ENCODE results near the gene KDM2A.

KDM2A gene

DNA sequence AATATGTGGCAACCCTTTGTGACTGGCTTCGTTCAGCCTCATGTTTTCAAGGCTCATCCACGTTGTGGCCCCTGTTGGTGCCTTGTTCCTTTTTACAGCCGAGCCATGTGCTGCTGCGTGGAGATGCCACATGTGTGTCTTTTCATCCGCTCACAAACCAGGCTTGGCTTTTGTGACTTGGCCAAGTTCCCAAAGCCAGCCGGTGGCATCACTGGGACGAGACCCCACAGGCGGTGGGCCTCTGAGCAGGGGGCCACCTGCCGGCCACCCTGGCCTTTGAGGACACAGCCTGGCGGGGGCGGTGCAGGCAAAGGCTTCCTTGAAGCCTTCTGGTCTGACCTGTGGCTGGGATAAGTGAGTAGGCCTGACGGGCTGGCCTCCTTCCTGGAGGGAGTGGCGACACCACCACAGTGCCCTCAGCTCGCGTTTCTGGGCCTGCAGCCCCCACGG, 157.7 kb downstream of the KDM2A start:
- Histone ChIP-seq H3K79me2 (ENCODE audit: insufficient read depth, low read length) (peaks cover 96% of the 10 kb centered on the region), H3K4me2 (ENCODE audit: low read depth, low read length, poor library complexity, severe bottlenecking) (peak overlapping the region; percentile 97), H3K4me1 (ENCODE audit: insufficient read depth, low read length, poor library complexity, severe bottlenecking) (peaks cover 74% of the 10 kb centered on the region), H3K27me3 (ENCODE audit: insufficient read depth, low read length, poor library complexity, severe bottlenecking) (no peaks in the 10 kb centered on the region), H3K9me2 (replicated peaks; ENCODE audit: low read depth, low read length) (no peaks in the 10 kb centered on the region), H3K9me3 (ENCODE audit: insufficient read depth, low read depth, low read length) (no peaks in the 10 kb centered on the region), H4K20me1 (ENCODE audit: insufficient read depth, low read length, poor library complexity, severe bottlenecking) (peaks cover 27% of the 10 kb centered on the region), H3K4me3 (ENCODE audit: low read length, poor library complexity, severe bottlenecking) (peak overlapping the region; percentile 64), H3F3A (ENCODE audit: low read depth) (peaks cover 11% of the 10 kb centered on the region; the same call in 1 of the 2 replicates), H3K9ac (ENCODE audit: low read depth, low read length, poor library complexity, severe bottlenecking) (peak overlapping the region; percentile 99), H2AFZ (ENCODE audit: low read length) (no peak overlapping the region), H3K36me3 (ENCODE audit: insufficient read depth, low read length) (peaks cover 46% of the 10 kb centered on the region)
- TF ChIP-seq, protein P1, sequence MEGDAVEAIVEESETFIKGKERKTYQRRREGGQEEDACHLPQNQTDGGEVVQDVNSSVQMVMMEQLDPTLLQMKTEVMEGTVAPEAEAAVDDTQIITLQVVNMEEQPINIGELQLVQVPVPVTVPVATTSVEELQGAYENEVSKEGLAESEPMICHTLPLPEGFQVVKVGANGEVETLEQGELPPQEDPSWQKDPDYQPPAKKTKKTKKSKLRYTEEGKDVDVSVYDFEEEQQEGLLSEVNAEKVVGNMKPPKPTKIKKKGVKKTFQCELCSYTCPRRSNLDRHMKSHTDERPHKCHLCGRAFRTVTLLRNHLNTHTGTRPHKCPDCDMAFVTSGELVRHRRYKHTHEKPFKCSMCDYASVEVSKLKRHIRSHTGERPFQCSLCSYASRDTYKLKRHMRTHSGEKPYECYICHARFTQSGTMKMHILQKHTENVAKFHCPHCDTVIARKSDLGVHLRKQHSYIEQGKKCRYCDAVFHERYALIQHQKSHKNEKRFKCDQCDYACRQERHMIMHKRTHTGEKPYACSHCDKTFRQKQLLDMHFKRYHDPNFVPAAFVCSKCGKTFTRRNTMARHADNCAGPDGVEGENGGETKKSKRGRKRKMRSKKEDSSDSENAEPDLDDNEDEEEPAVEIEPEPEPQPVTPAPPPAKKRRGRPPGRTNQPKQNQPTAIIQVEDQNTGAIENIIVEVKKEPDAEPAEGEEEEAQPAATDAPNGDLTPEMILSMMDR (conservative IDR thresholded peaks at IDR 0.05; ENCODE audit: low read length): peak; percentile 62
- no peak for TF ChIP-seq EZH2phosphoT487 (IDR thresholded peaks at IDR 0.05; ENCODE audit: borderline replicate concordance)

- Histone ChIP-seq H3K36me3 (ENCODE audit: insufficient read depth, low read length) (peaks cover 52% of the 10 kb centered on the region), H2AFZ (ENCODE audit: low read length) (no peak overlapping the region), H3K4me2 (ENCODE audit: low read depth, low read length, poor library complexity, severe bottlenecking) (peak overlapping the region; percentile 97), H3F3A (ENCODE audit: low read depth) (peaks cover 11% of the 10 kb centered on the region; the same call in 1 of the 2 replicates), H3K27me3 (ENCODE audit: insufficient read depth, low read length, poor library complexity, severe bottlenecking) (no peaks in the 10 kb centered on the region), H3K9me2 (replicated peaks; ENCODE audit: low read depth, low read length) (no peaks in the 10 kb centered on the region), H3K9me3 (ENCODE audit: insufficient read depth, low read depth, low read length) (no peaks in the 10 kb centered on the region), H3K79me2 (ENCODE audit: insufficient read depth, low read length) (peaks cover 94% of the 10 kb centered on the region), H3K4me3 (ENCODE audit: low read length, poor library complexity, severe bottlenecking) (peak overlapping the region; percentile 84), H3K4me1 (ENCODE audit: insufficient read depth, low read length, poor library complexity, severe bottlenecking) (peaks cover 70% of the 10 kb centered on the region), H3K9ac (ENCODE audit: low read depth, low read length, poor library complexity, severe bottlenecking) (peak overlapping the region; percentile 99), H4K20me1 (ENCODE audit: insufficient read depth, low read length, poor library complexity, severe bottlenecking) (peaks cover 27% of the 10 kb centered on the region)
- no peak for TF ChIP-seq EZH2phosphoT487 (IDR thresholded peaks at IDR 0.05; ENCODE audit: borderline replicate concordance)
Observed at GRCh38 chr11:67277231-67277961, 158.3 kb downstream of the KDM2A start.

DNA sequence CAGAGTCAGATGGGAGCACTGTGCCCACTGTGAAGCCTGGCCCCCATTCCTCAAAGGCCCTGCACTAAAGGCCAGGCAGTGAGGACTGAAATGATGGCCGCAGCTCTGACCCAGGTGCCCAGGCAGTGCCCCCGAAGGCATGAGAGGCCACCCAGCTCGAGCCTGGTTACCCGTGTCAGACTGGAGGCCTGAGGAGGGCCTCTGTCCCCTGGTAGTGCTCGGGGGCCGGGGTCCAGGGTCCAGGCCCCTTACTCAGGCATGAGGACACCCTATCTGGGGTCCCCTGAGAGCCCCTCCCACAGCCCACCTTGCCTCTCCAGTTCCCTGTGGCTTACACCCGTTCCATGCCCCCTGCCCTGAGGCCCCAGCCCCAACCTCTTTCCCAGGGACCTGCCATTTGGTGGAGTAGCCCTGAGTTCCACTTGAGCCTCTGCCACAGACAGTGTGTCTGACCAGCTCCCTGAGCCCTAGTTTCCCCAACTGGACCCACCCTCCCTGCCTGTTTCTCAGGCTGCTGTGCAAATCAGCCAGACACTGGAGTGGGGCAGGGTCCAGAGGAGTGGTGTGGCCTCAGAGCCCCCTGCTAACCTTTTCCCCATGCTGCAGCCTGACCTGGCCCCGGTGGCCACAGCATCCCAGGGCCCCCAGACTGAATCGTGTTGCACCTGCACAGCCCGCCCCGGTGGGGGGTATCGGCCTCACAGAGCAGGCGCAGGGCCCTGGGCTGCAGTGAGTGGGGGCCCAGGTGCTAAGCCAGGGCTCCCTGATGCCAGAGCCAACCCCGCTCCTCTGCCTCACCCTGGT, 159.3 kb downstream of the KDM2A start:
- Histone ChIP-seq H3K9ac (ENCODE audit: low read depth, low read length, poor library complexity, severe bottlenecking) (peak overlapping the region; percentile 99), H3K4me1 (ENCODE audit: insufficient read depth, low read length, poor library complexity, severe bottlenecking) (peaks cover 60% of the 10 kb centered on the region), H3K27me3 (ENCODE audit: insufficient read depth, low read length, poor library complexity, severe bottlenecking) (no peaks in the 10 kb centered on the region), H3K36me3 (ENCODE audit: insufficient read depth, low read length) (peaks cover 62% of the 10 kb centered on the region), H3K79me2 (ENCODE audit: insufficient read depth, low read length) (peaks cover 92% of the 10 kb centered on the region), H3K4me3 (ENCODE audit: low read length, poor library complexity, severe bottlenecking) (peak overlapping the region; percentile 84), H3K9me2 (replicated peaks; ENCODE audit: low read depth, low read length) (no peaks in the 10 kb centered on the region), H4K20me1 (ENCODE audit: insufficient read depth, low read length, poor library complexity, severe bottlenecking) (peaks cover 19% of the 10 kb centered on the region), H3F3A (ENCODE audit: low read depth) (peaks cover 11% of the 10 kb centered on the region; the same call in 1 of the 2 replicates), H2AFZ (ENCODE audit: low read length) (no peak overlapping the region), H3K9me3 (ENCODE audit: insufficient read depth, low read depth, low read length) (no peaks in the 10 kb centered on the region), H3K4me2 (ENCODE audit: low read depth, low read length, poor library complexity, severe bottlenecking) (peak overlapping the region; percentile 96)
- TF ChIP-seq EZH2phosphoT487 (IDR thresholded peaks at IDR 0.05; ENCODE audit: borderline replicate concordance): no peak
